H9 (cell line): ENCODE measurements around the gene SEL1L. TPM values are rescaled to one million over a fixed set of nuclear protein-coding genes. Genes with fewer than 3 reads are reported as not detected.

ENCODE experiments used
- DNase-seq: peaks from one replicate; pipeline ENCODE4 v3.0.0-alpha.2; 2017
- H2AFZ ChIP-seq: one replicate; pipeline ENCODE4 v1.6.1; 2013; ENCODE audit warnings: mild to moderate bottlenecking, low read length, control low read depth, moderate library complexity
- H2AK5ac ChIP-seq: 2 replicates; pipeline ENCODE4 v1.6.1; 2013; ENCODE audit warnings: low read length, control low read depth, mixed read lengths; ENCODE audit not compliant: insufficient read length
- H2BK120ac ChIP-seq: one replicate; pipeline ENCODE4 v1.6.1; 2013; ENCODE audit warnings: low read depth, mild to moderate bottlenecking, low read length, control low read depth, inconsistent platforms; ENCODE audit not compliant: poor library complexity, severe bottlenecking
- H2BK12ac ChIP-seq: 2 replicates; pipeline ENCODE4 v1.6.1; 2013; ENCODE audit warnings: low read length, control low read depth, mixed read lengths, low read depth; ENCODE audit not compliant: insufficient read length
- H2BK15ac ChIP-seq: 2 replicates; pipeline ENCODE4 v1.6.1; 2013; ENCODE audit warnings: low read depth, low read length, control low read depth
- H2BK20ac ChIP-seq: one replicate; pipeline ENCODE4 v1.6.1; 2013; ENCODE audit warnings: low read depth, mild to moderate bottlenecking, low read length, control low read depth, inconsistent platforms; ENCODE audit not compliant: poor library complexity, severe bottlenecking
- H2BK5ac ChIP-seq: 2 replicates; pipeline ENCODE4 v1.6.1; 2013; ENCODE audit warnings: low read length, control low read depth, mixed read lengths; ENCODE audit not compliant: insufficient read length
- H3K14ac ChIP-seq: 2 replicates; pipeline ENCODE4 v1.6.1; 2013; ENCODE audit warnings: low read length, control low read depth; ENCODE audit not compliant: insufficient read depth
- H3K18ac ChIP-seq: 2 replicates; pipeline ENCODE4 v1.6.1; 2013; ENCODE audit warnings: low read depth, mild to moderate bottlenecking, mixed read lengths, low read length, control low read depth; ENCODE audit not compliant: insufficient read length
- H3K23ac ChIP-seq: 2 replicates; pipeline ENCODE4 v1.6.1; 2013; ENCODE audit warnings: low read length, control low read depth, mixed read lengths, low read depth; ENCODE audit not compliant: insufficient read length
- H3K23me2 ChIP-seq: 2 replicates; pipeline ENCODE4 v1.6.1; 2013; ENCODE audit warnings: low read depth, mild to moderate bottlenecking, mixed read lengths, low read length, control low read depth; ENCODE audit not compliant: insufficient read length, poor library complexity, severe bottlenecking
- H3K27ac ChIP-seq: 2 replicates; pipeline ENCODE4 v1.5.1; 2013; ENCODE audit warnings: low read length, control low read depth, mixed read lengths, low read depth; ENCODE audit not compliant: insufficient read length
- H3K27me3 ChIP-seq: 2 replicates; pipeline ENCODE4 v1.6.1; 2013; ENCODE audit warnings: low read length, control low read depth, inconsistent platforms; ENCODE audit not compliant: insufficient read depth
- H3K4ac ChIP-seq: 2 replicates; pipeline ENCODE4 v1.6.1; 2013; ENCODE audit warnings: low read depth, mild to moderate bottlenecking, control low read depth, inconsistent platforms, low read length, moderate library complexity
- H3K4me1 ChIP-seq: 2 replicates; pipeline ENCODE4 v1.6.1; 2013; ENCODE audit warnings: low read length, control low read depth, inconsistent platforms; ENCODE audit not compliant: insufficient read depth
- H3K4me2 ChIP-seq: 2 replicates; pipeline ENCODE4 v1.6.1; 2013; ENCODE audit warnings: low read length, control low read depth, mixed read lengths; ENCODE audit not compliant: insufficient read length, insufficient read depth
- H3K56ac ChIP-seq: 2 replicates; pipeline ENCODE4 v1.6.1; 2013; ENCODE audit warnings: low read depth, mild to moderate bottlenecking, mixed read lengths, low read length, control low read depth; ENCODE audit not compliant: insufficient read length
- H3K79me1 ChIP-seq: 2 replicates; pipeline ENCODE4 v1.6.1; 2013; ENCODE audit warnings: low read depth, mild to moderate bottlenecking, moderate library complexity, low read length, control low read depth, inconsistent platforms; ENCODE audit not compliant: insufficient read depth, poor library complexity, severe bottlenecking
- H3K79me2 ChIP-seq: 2 replicates; pipeline ENCODE4 v1.6.1; 2013; ENCODE audit warnings: low read length, control low read depth, inconsistent platforms; ENCODE audit not compliant: insufficient read depth
- H3K9ac ChIP-seq: 2 replicates; pipeline ENCODE4 v1.6.1; 2013; ENCODE audit warnings: low read length, control low read depth, mixed read lengths; ENCODE audit not compliant: insufficient read length; ENCODE audit errors: extremely low read depth
- H3K9me3 ChIP-seq: one replicate; pipeline ENCODE4 v1.6.1; 2013; ENCODE audit warnings: low read depth, low read length, inconsistent platforms; ENCODE audit not compliant: control insufficient read depth
- H3T11ph ChIP-seq: one replicate; pipeline ENCODE4 v1.6.1; 2013; ENCODE audit warnings: mild to moderate bottlenecking, low read length, control low read depth, inconsistent platforms
- H4K20me1 ChIP-seq: one replicate; pipeline ENCODE4 v1.6.1; 2013; ENCODE audit not compliant: control insufficient read depth, insufficient read length, insufficient read depth
- H4K5ac ChIP-seq: 2 replicates; pipeline ENCODE4 v1.6.1; 2013; ENCODE audit warnings: low read depth, mild to moderate bottlenecking, mixed read lengths, low read length, control low read depth; ENCODE audit not compliant: insufficient read length
- H4K8ac ChIP-seq: replicated peaks from 2 replicates; pipeline ENCODE4 v1.6.1; 2013; ENCODE audit warnings: low read length, control low read depth, mixed read lengths, low read depth; ENCODE audit not compliant: insufficient read length
- H4K91ac ChIP-seq: 2 replicates; pipeline ENCODE4 v1.6.1; 2013; ENCODE audit warnings: low read depth, mild to moderate bottlenecking, moderate library complexity, mixed read lengths, low read length, control low read depth; ENCODE audit not compliant: insufficient read length
- H3K27ac Mint-ChIP-seq, 3 experiments: 2 replicates in 2 of 3; 3 replicates in 1 of 3; pipeline ENCODE4 v1.8.0; 2020 to 2021; ENCODE audit warnings: mixed read lengths in 3 of 3, mild to moderate bottlenecking in 1 of 3, moderate library complexity in 1 of 3
- H3K27me3 Mint-ChIP-seq: 2 replicates; pipeline ENCODE4 v1.8.0; 2021; ENCODE audit warnings: low read depth, mild to moderate bottlenecking, moderate library complexity, mixed read lengths
- H3K36me3 Mint-ChIP-seq, 3 experiments: 2 replicates in 2 of 3; 3 replicates in 1 of 3; pipeline ENCODE4 v1.8.0; 2020 to 2021; ENCODE audit warnings: low read depth in 3 of 3, mixed read lengths in 3 of 3; ENCODE audit not compliant: insufficient read depth in 1 of 3
- H3K4me1 Mint-ChIP-seq, 2 experiments: 2 replicates each; pipeline ENCODE4 v1.8.0; 2020; ENCODE audit warnings: mixed read lengths in 2 of 2
- H3K4me3 Mint-ChIP-seq, 2 experiments: 2 replicates in 1 of 2; 3 replicates in 1 of 2; pipeline ENCODE4 v1.8.0; 2020 to 2021; ENCODE audit warnings: mild to moderate bottlenecking in 2 of 2, mixed read lengths in 2 of 2, moderate library complexity in 1 of 2
- H3K9me3 Mint-ChIP-seq, 2 experiments: 2 replicates in 1 of 2; 3 replicates in 1 of 2; pipeline ENCODE4 v1.8.0; 2020; ENCODE audit warnings: mild to moderate bottlenecking in 2 of 2, mixed read lengths in 2 of 2, moderate library complexity in 1 of 2
- WGBS: extraction: QIAGEN DNeasy Blood & Tissue Kit; methylation state at CpG from one replicate; pipeline ENCODE4 v1.1.7; 2013; ENCODE audit warnings: missing lambda C conversion rate, low lambda C conversion rate, mixed read lengths; ENCODE audit not compliant: insufficient read length; ENCODE audit errors: extremely low coverage; 5-methylcytosine and 5-hydroxymethylcytosine counted together
- total RNA-seq: library from RNA; stranded (reverse); gene quantifications from 2 replicates; pipeline ENCODE4 v1.2.1, GENCODE V29; 2021
- TF ChIP-seq, protein P1 (sequence below): fragments of 200-600 bp; sonication (generic); conservative IDR thresholded peaks from 3 replicates; pipeline ENCODE4 v1.8.0; 2021; ENCODE audit warnings: antibody characterized with exemption, mild to moderate bottlenecking

Gene SEL1L
- total RNA-seq, 1 experiment from 2014 or later: 27.5 TPM

- Mint-ChIP-seq H3K27me3 (0 out of 2 replicates have a peak, but pooled peaks cover 1% of the 10 kb centered on the region), H3K9me3 (peaks cover 6 to 16% of the 10 kb centered on the region in 2 experiments), H3K4me3 (no peak overlapping the region), H3K36me3 (peaks cover 0 to 6% (median 1%) of the 10 kb centered on the region in 3 experiments; a peak in 2 of 7 replicates), H3K4me1 (peaks cover 0 to 4% of the 10 kb centered on the region in 2 experiments; a peak in 2 of 4 replicates), H3K27ac (no peak overlapping the region)
- DNase-seq: no peak
- Histone ChIP-seq H3K14ac (no peak overlapping the region), H3K9me3 (no peaks in the 10 kb centered on the region), H3K79me1 (no peaks in the 10 kb centered on the region), H3K27ac (no peak overlapping the region), H2AK5ac (no peak overlapping the region), H3K23ac (no peak overlapping the region), H3K18ac (no peak overlapping the region), H4K5ac (no peak overlapping the region), H2BK12ac (no peak overlapping the region), H3K23me2 (no peaks in the 10 kb centered on the region), H3K4me2 (no peak overlapping the region), H3K4ac (no peak overlapping the region), H3K27me3 (no peaks in the 10 kb centered on the region), H3K56ac (no peak overlapping the region), H4K8ac (no peak overlapping the region), H3K9ac (no peak overlapping the region), H3T11ph (no peak overlapping the region), H3K4me1 (no peaks in the 10 kb centered on the region), H2BK20ac (no peak overlapping the region), H3K79me2 (no peaks in the 10 kb centered on the region), H4K91ac (no peak overlapping the region), H4K20me1 (no peaks in the 10 kb centered on the region), H2BK5ac (no peak overlapping the region), H2BK120ac (no peak overlapping the region), H2AFZ (no peak overlapping the region), H2BK15ac (no peak overlapping the region)
- WGBS: no CpG with 5 or more reads among the region's 5 CpGs
- TF ChIP-seq, protein P1, sequence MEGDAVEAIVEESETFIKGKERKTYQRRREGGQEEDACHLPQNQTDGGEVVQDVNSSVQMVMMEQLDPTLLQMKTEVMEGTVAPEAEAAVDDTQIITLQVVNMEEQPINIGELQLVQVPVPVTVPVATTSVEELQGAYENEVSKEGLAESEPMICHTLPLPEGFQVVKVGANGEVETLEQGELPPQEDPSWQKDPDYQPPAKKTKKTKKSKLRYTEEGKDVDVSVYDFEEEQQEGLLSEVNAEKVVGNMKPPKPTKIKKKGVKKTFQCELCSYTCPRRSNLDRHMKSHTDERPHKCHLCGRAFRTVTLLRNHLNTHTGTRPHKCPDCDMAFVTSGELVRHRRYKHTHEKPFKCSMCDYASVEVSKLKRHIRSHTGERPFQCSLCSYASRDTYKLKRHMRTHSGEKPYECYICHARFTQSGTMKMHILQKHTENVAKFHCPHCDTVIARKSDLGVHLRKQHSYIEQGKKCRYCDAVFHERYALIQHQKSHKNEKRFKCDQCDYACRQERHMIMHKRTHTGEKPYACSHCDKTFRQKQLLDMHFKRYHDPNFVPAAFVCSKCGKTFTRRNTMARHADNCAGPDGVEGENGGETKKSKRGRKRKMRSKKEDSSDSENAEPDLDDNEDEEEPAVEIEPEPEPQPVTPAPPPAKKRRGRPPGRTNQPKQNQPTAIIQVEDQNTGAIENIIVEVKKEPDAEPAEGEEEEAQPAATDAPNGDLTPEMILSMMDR: no peak
Measured at GRCh38 chr14:81466854-81467253, 66.8 kb downstream of the SEL1L start.
